ENCODE measurements around the gene MICAL1. TPM values are rescaled to one million over a fixed set of nuclear protein-coding genes. Genes with fewer than 3 reads are reported as not detected.
A peak's percentile ranks its signal among the peaks of the same experiment; 100 is the strongest.

The MICAL1 gene
- total and polyA plus RNA-seq, 8 donors: 13.8 to 205 (median 38.5) TPM

- Histone ChIP-seq H3K27me3 (no peaks in the 10 kb centered on the region), H3K4me1 (peaks cover 9 to 19% (median 15%) of the 10 kb centered on the region in 4 donors), H3K36me3 (peaks cover 34 to 68% (median 51%) of the 10 kb centered on the region in 4 donors), H3K27ac (no peak overlapping the region), H3K9me3 (no peaks in the 10 kb centered on the region), H3K4me3 (no peak overlapping the region)
- intact Hi-C loops (cut with DNase I; ENCODE audit: low total_unique reads): no loop called here
- 71 to 85% (median 81%) methylated on average over 13 to 15 of the region's 15 CpGs for WGBS, 5 donors
- no peak for TF ChIP-seq POLR2A (IDR thresholded peaks at IDR 0.05)
- TF ChIP-seq EP300 (IDR thresholded peaks at IDR 0.05): no peak
- no peak for TF ChIP-seq POLR2AphosphoS5 (IDR thresholded peaks at IDR 0.05)
- TF ChIP-seq, protein P1, sequence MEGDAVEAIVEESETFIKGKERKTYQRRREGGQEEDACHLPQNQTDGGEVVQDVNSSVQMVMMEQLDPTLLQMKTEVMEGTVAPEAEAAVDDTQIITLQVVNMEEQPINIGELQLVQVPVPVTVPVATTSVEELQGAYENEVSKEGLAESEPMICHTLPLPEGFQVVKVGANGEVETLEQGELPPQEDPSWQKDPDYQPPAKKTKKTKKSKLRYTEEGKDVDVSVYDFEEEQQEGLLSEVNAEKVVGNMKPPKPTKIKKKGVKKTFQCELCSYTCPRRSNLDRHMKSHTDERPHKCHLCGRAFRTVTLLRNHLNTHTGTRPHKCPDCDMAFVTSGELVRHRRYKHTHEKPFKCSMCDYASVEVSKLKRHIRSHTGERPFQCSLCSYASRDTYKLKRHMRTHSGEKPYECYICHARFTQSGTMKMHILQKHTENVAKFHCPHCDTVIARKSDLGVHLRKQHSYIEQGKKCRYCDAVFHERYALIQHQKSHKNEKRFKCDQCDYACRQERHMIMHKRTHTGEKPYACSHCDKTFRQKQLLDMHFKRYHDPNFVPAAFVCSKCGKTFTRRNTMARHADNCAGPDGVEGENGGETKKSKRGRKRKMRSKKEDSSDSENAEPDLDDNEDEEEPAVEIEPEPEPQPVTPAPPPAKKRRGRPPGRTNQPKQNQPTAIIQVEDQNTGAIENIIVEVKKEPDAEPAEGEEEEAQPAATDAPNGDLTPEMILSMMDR (IDR thresholded peaks at IDR 0.05): no peak
- DNase-seq: peak in 1 of 2 donors; percentile 28
Observed at GRCh38 chr6:109446072-109446471, 9.5 kb downstream of the MICAL1 start.

DNA sequence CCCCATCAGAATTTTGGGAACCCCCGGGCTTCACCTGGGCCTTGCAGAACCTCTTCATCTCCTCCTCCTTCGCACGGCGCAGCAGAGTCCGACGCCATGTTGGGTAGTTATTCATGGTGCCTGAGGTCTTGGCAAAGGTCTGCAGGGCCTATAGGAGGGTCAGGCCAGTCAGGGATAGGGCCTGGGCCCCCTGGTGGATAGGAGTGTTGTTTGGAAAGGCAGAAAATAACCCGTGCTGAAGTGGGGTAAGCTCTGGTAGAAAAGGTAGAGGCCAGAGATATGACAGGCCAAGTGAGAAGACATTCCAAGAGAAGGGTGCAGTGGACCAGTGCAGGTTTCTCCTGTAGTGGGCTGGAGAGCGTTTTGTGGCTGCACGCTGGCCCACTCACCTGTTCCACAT is 10.2 kb downstream of the MICAL1 start:
- Histone ChIP-seq H3K4me3 (no peak overlapping the region), H3K27ac (no peak overlapping the region), H3K27me3 (no peaks in the 10 kb centered on the region), H3K36me3 (peaks cover 34 to 68% (median 51%) of the 10 kb centered on the region in 4 donors), H3K4me1 (peaks cover 9 to 19% (median 16%) of the 10 kb centered on the region in 4 donors), H3K9me3 (no peaks in the 10 kb centered on the region)
- TF ChIP-seq, protein P1 (IDR thresholded peaks at IDR 0.05): no peak
- TF ChIP-seq EP300 (IDR thresholded peaks at IDR 0.05) (no peak), POLR2AphosphoS5 (IDR thresholded peaks at IDR 0.05) (no peak), POLR2A (IDR thresholded peaks at IDR 0.05) (no peak)
- no peak for DNase-seq
- intact Hi-C loops (cut with DNase I; ENCODE audit: low total_unique reads): no loop called here
- WGBS, 5 donors: 87 to 92% (median 88%) methylated on average over 6 to 9 of the region's 9 CpGs

DNA sequence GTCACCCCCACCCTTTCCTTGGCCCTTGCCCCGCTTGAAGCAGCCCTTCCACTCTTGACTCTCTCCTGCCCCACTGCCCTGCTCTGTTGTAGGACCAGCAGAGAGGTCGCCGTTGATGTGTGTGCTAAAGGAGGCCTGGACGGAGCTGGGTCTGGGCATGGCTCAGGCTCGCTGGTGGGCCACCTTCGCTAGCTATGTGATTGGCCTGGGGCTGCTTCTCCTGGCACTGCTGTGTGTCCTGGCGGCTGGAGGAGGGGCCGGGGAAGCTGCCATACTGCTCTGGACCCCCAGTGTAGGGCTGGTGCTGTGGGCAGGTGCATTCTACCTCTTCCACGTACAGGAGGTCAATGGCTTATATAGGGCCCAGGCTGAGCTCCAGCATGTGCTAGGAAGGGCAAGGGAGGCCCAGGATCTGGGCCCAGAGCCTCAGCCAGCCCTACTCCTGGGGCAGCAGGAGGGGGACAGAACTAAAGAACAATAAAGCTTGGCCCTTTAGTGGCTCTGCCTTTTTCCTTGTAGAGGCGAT is 12.1 kb downstream of the MICAL1 start:
- Histone ChIP-seq H3K4me3 (no peak overlapping the region), H3K36me3 (peaks cover 34 to 63% (median 51%) of the 10 kb centered on the region in 4 donors), H3K27ac (no peak overlapping the region), H3K27me3 (no peaks in the 10 kb centered on the region), H3K9me3 (no peaks in the 10 kb centered on the region), H3K4me1 (peaks cover 20 to 36% (median 29%) of the 10 kb centered on the region in 4 donors)
- WGBS, 5 donors: 92 to 95% (median 93%) methylated on average over 8 to 10 of the region's 10 CpGs
- no peak for DNase-seq
- intact Hi-C loops (cut with DNase I; ENCODE audit: low total_unique reads): no loop called here
- TF ChIP-seq, protein P1 (IDR thresholded peaks at IDR 0.05): no peak
- TF ChIP-seq EP300 (IDR thresholded peaks at IDR 0.05) (no peak), POLR2AphosphoS5 (IDR thresholded peaks at IDR 0.05) (no peak), POLR2A (IDR thresholded peaks at IDR 0.05) (no peak)

GRCh38 chr6:109442393-109442924 is 13.1 kb downstream of the MICAL1 start:
- DNase-seq: peak in 1 of 2 donors; percentile 17
- no peak overlapping the region for H3K4me3 ChIP-seq
- WGBS, 5 donors: 89 to 98% (median 92%) methylated on average over 6 of the region's 6 CpGs
- intact Hi-C loops (cut with DNase I; ENCODE audit: low total_unique reads): no loop called here
- peaks cover 20 to 36% (median 29%) of the 10 kb centered on the region in 4 donors for H3K4me1 ChIP-seq
- H3K27me3 ChIP-seq: no peaks in the 10 kb centered on the region
- H3K9me3 ChIP-seq: no peaks in the 10 kb centered on the region
- H3K36me3 ChIP-seq: peaks cover 34 to 56% (median 51%) of the 10 kb centered on the region in 4 donors
- no peak overlapping the region for H3K27ac ChIP-seq
- TF ChIP-seq EP300 (IDR thresholded peaks at IDR 0.05) (no peak), POLR2A (IDR thresholded peaks at IDR 0.05) (no peak), POLR2AphosphoS5 (IDR thresholded peaks at IDR 0.05) (no peak)
- TF ChIP-seq, protein P1 (IDR thresholded peaks at IDR 0.05): no peak

Data from stomach (tissue), 9 donors.